SK-N-MC (cell line): Measurements from ENCODE around the gene PPP1R12B.
"Not testable (repeated sequence)": the region's sequence is repeated elsewhere in the genome, so short reads cannot be mapped to it uniquely, and the experiment has no call there.

Experiments
- EZH2 ChIP-seq: fragments of 200-600 bp; sonication (generic); IDR thresholded peaks from one replicate; pipeline ENCODE4 v1.6.1; 2017; ENCODE audit warnings: antibody characterized with exemption
- POLR2AphosphoS5 ChIP-seq: IDR thresholded peaks from 2 replicates; pipeline ENCODE4 v1.6.1; 2012; ENCODE audit warnings: mild to moderate bottlenecking, low read depth, low read length, borderline replicate concordance

DNA sequence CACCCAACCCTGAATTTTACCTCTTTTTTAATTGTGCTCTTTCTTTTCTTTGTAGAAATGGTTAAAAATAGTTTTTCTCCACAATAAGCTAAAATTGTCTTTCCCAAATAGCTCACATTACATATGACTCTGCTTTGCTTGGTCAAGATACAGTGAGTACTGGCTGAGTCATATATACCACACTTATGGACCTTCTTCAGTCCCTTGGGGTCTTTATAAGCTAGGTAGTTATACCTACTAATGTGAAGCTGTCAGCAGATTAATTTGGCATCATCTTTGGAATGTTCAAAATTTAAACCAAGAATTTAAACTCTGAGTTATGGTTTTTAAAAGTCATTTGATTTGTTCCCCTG is 111.6 kb downstream of the PPP1R12B start:
- TF ChIP-seq EZH2, POLR2AphosphoS5: not testable (repeated sequence)
